CD14-positive monocyte (primary cell): ENCODE results near the gene PITHD1. TPM values are rescaled to one million over a fixed set of nuclear protein-coding genes. Genes with fewer than 3 reads are reported as not detected.

ENCODE experiments used
- DNase-seq, 3 donors: peaks; one replicate each; pipeline ENCODE4 v3.0.0-alpha.2; 2011 to 2022
- H2AFZ ChIP-seq: 2 replicates; pipeline ENCODE4 v1.6.0; 2012; ENCODE audit warnings: mild to moderate bottlenecking, low read depth, low read length, inconsistent platforms; ENCODE audit not compliant: insufficient read depth, poor library complexity, severe bottlenecking
- H3K27ac ChIP-seq, 2 donors: 1 replicate in 1 of 2; 2 replicates in 1 of 2; pipeline ENCODE4 v1.5.1; 2012 to 2013; ENCODE audit warnings: low read length in 2 of 2, control low read depth in 1 of 2, inconsistent platforms in 1 of 2, low read depth in 1 of 2, mild to moderate bottlenecking in 1 of 2
- H3K27me3 ChIP-seq, 2 donors: one replicate each; pipeline versions ENCODE4 v1.6.0 to v1.6.1; 2011 to 2013; ENCODE audit warnings: low read length in 2 of 2; ENCODE audit not compliant: control insufficient read depth in 2 of 2, insufficient read depth in 2 of 2
- H3K36me3 ChIP-seq, 2 donors: replicated peaks in 1 of 2; 1 replicate in 1 of 2; 2 replicates in 1 of 2; pipeline versions ENCODE4 v1.5.1 to v1.6.1; 2012 to 2013; ENCODE audit warnings: low read length in 2 of 2, control low read depth in 1 of 2, inconsistent platforms in 1 of 2, mild to moderate bottlenecking in 1 of 2; ENCODE audit not compliant: insufficient read depth in 2 of 2, control insufficient read depth in 1 of 2
- H3K4me1 ChIP-seq, 2 donors: 1 replicate in 1 of 2; 2 replicates in 1 of 2; pipeline versions ENCODE4 v1.5.1 to v1.6.1; 2012 to 2013; ENCODE audit warnings: low read length in 2 of 2, control low read depth in 1 of 2, inconsistent platforms in 1 of 2, mild to moderate bottlenecking in 1 of 2, moderate library complexity in 1 of 2; ENCODE audit not compliant: insufficient read depth in 2 of 2, control insufficient read depth in 1 of 2
- H3K4me2 ChIP-seq: replicated peaks from 2 replicates; pipeline ENCODE3; 2012; ENCODE audit warnings: low read length, moderate library complexity, mild to moderate bottlenecking; ENCODE audit not compliant: poor library complexity, severe bottlenecking; ENCODE audit errors: extremely low read depth
- H3K4me3 ChIP-seq, 3 experiments: fragments of 200-600 bp in 1 of 3; sonication (generic) in 1 of 3; replicated peaks in 1 of 3; 1 replicate in 2 of 3; 2 replicates in 1 of 3; pipeline ENCODE4 v1.5.1; 2011 to 2013; ENCODE audit warnings: low read length in 3 of 3, mild to moderate bottlenecking in 3 of 3, control low read depth in 2 of 3, low read depth in 2 of 3, inconsistent platforms in 1 of 3, moderate library complexity in 1 of 3
- H3K79me2 ChIP-seq: 2 replicates; pipeline ENCODE4 v1.6.0; 2012; ENCODE audit warnings: mild to moderate bottlenecking, control low read depth, inconsistent platforms, low read length, moderate library complexity; ENCODE audit not compliant: insufficient read depth
- H3K9ac ChIP-seq: 2 replicates; pipeline ENCODE4 v1.6.0; 2017; ENCODE audit warnings: low read length, mild to moderate bottlenecking; ENCODE audit not compliant: insufficient read depth, poor library complexity, severe bottlenecking
- H3K9me3 ChIP-seq, 2 donors: replicated peaks in 1 of 2; 1 replicate in 1 of 2; 2 replicates in 1 of 2; pipeline versions ENCODE4 v1.5.1 to v1.6.1; 2012 to 2013; ENCODE audit warnings: low read length in 2 of 2, control low read depth in 1 of 2; ENCODE audit not compliant: control insufficient read depth in 1 of 2, insufficient read depth in 1 of 2
- H4K20me1 ChIP-seq: 2 replicates; pipeline ENCODE4 v1.6.0; 2012; ENCODE audit warnings: mild to moderate bottlenecking, low read length, control low read depth, moderate library complexity; ENCODE audit not compliant: insufficient read depth
- H3K27ac Mint-ChIP-seq, 7 donors: one replicate each; pipeline ENCODE4 v1.8.0; 2020; ENCODE audit warnings: mild to moderate bottlenecking in 7 of 7, mixed read lengths in 7 of 7, moderate library complexity in 6 of 7, inconsistent platforms in 2 of 7
- H3K27me3 Mint-ChIP-seq, 3 donors: one replicate each; pipeline ENCODE4 v1.8.0; 2021 to 2022; ENCODE audit warnings: low read depth in 3 of 3, mild to moderate bottlenecking in 3 of 3, mixed read lengths in 3 of 3, moderate library complexity in 3 of 3, inconsistent platforms in 1 of 3
- H3K36me3 Mint-ChIP-seq, 2 donors: one replicate each; pipeline ENCODE4 v1.8.0; 2020; ENCODE audit warnings: mixed read lengths in 2 of 2, inconsistent platforms in 1 of 2, mild to moderate bottlenecking in 1 of 2
- H3K4me1 Mint-ChIP-seq: one replicate; pipeline ENCODE4 v1.8.0; 2020; ENCODE audit warnings: mild to moderate bottlenecking, mixed read lengths
- H3K4me3 Mint-ChIP-seq, 2 donors: one replicate each; pipeline ENCODE4 v1.8.0; 2020; ENCODE audit warnings: mild to moderate bottlenecking in 2 of 2, mixed read lengths in 2 of 2, moderate library complexity in 1 of 2
- H3K9me3 Mint-ChIP-seq, 7 donors: one replicate each; pipeline ENCODE4 v1.8.0; 2020 to 2022; ENCODE audit warnings: mixed read lengths in 7 of 7, mild to moderate bottlenecking in 6 of 7, moderate library complexity in 6 of 7, inconsistent platforms in 2 of 7
- CTCF ChIP-seq: fragments of 200-600 bp; IDR thresholded peaks from one replicate; pipeline ENCODE4 v1.8.0; 2022; ENCODE audit warnings: antibody characterized with exemption, mild to moderate bottlenecking
- WGBS: methylation state at CpG from one replicate; pipeline ENCODE4 v1.1.5; 2013; ENCODE audit warnings: missing lambda C conversion rate; ENCODE audit not compliant: insufficient coverage; 5-methylcytosine and 5-hydroxymethylcytosine counted together
- intact Hi-C, 2 donors: fragments of 100-400 bp; cut with micrococcal nuclease; formaldehyde crosslinking; loops; one replicate each; pipeline versions ENCODE4 v1.15.0 to v1.15.1; 2023
- polyA plus RNA-seq, 3 donors: library from polyadenylated mRNA; depleted of rRNA in 1 of 3; unstranded in 2 of 3; stranded (reverse) in 1 of 3; fragments of 300-500 nt in 2 of 3; fragments of >200 nt in 1 of 3; fragmentation: Illumina TruSeq in 2 of 3; gene quantifications; 1 replicate in 2 of 3; 2 replicates in 1 of 3; pipeline ENCODE4 v1.2.3, GENCODE V29; 2012 to 2021

Gene PITHD1
- polyA plus RNA-seq, 3 donors = 20.8 to 40.8 (median 29.9) TPM

- no peak overlapping the region for H3K4me3 Mint-ChIP-seq
- Histone ChIP-seq H3K4me3 (no peak overlapping the region), H2AFZ (no peak overlapping the region), H3K27ac (peak overlapping the region; percentile 75), H3K36me3 (peaks cover 3 to 32% of the 10 kb centered on the region in 2 donors), H3K4me1 (peaks cover 67 to 78% of the 10 kb centered on the region in 2 donors), H4K20me1 (no peaks in the 10 kb centered on the region), H3K9ac (no peak overlapping the region), H3K79me2 (peaks cover 5% of the 10 kb centered on the region), H3K9me3 (no peaks in the 10 kb centered on the region), H3K4me2 (no peak overlapping the region), H3K27me3 (no peaks in the 10 kb centered on the region)
- peaks cover 72% of the 10 kb centered on the region for H3K4me1 Mint-ChIP-seq
- WGBS = 89% methylated on average over 4 of the region's 5 CpGs
- no peak for DNase-seq
- no peaks in the 10 kb centered on the region for H3K9me3 Mint-ChIP-seq
- peak overlapping the region; percentile 87 to 94 (median 91) for H3K27ac Mint-ChIP-seq
- intact Hi-C loops = loop anchor here in 1 of 2 donors (10.0 kb wide), 1 partner anchor 111 kb away; the partner anchor contains the start of gene CNR2
- peaks cover 38 to 50% of the 10 kb centered on the region in 2 donors for H3K36me3 Mint-ChIP-seq
- TF ChIP-seq CTCF = no peak
- H3K27me3 Mint-ChIP-seq = peaks cover 0 to 3% (median 3%) of the 10 kb centered on the region in 3 donors
Measured at GRCh38 chr1:23803674-23804073, 25.5 kb downstream of the PITHD1 start.

GRCh38 chr1:23804183-23804835, 26.1 kb downstream of the PITHD1 start:
- Histone ChIP-seq H3K27ac (peak overlapping the region; percentile 75), H3K27me3 (no peaks in the 10 kb centered on the region), H2AFZ (no peak overlapping the region), H3K9ac (no peak overlapping the region), H3K9me3 (no peaks in the 10 kb centered on the region), H3K4me2 (no peak overlapping the region), H3K79me2 (peaks cover 5% of the 10 kb centered on the region), H3K4me3 (no peak overlapping the region), H4K20me1 (no peaks in the 10 kb centered on the region), H3K36me3 (peaks cover 3 to 32% of the 10 kb centered on the region in 2 donors), H3K4me1 (peaks cover 61 to 73% of the 10 kb centered on the region in 2 donors)
- peak in 2 of 3 donors; percentile 46 to 49 for DNase-seq
- peak overlapping the region; percentile 0 to 15 for H3K4me3 Mint-ChIP-seq
- peaks cover 0 to 3% (median 3%) of the 10 kb centered on the region in 3 donors for H3K27me3 Mint-ChIP-seq
- no peak for TF ChIP-seq CTCF
- H3K4me1 Mint-ChIP-seq = peaks cover 66% of the 10 kb centered on the region
- intact Hi-C loops = loop anchor here in 1 of 2 donors (10.0 kb wide), 1 partner anchor 110 kb away; the partner anchor contains the start of gene CNR2
- H3K36me3 Mint-ChIP-seq = peaks cover 37 to 49% of the 10 kb centered on the region in 2 donors
- WGBS = 49% methylated on average over 7 of the region's 7 CpGs
- no peaks in the 10 kb centered on the region for H3K9me3 Mint-ChIP-seq
- peak overlapping the region; percentile 87 to 94 (median 91) for H3K27ac Mint-ChIP-seq
